CD4-positive, alpha-beta T cell (primary cell): ENCODE measurements around the gene SPTBN5. TPM values are rescaled to one million over a fixed set of nuclear protein-coding genes. Genes with fewer than 3 reads are reported as not detected.
A peak's percentile ranks its signal among the peaks of the same experiment; 100 is the strongest.

ENCODE experiments used
- ATAC-seq: fragments of 200-7000 bp; cut with Tn5 transposase; one replicate; pipeline ENCODE4 v1.10.0; 2022; ENCODE audit warnings: mild to moderate bottlenecking; ENCODE audit not compliant: poor library complexity
- CTCF ChIA-PET: fragments of 350-600 bp; sonication (Branson Sonifier 250); formaldehyde crosslinking; loops from one replicate; lab custom pipeline; 2021; ENCODE audit warnings: antibody characterized with exemption, inconsistent platforms; lab: Charles Lee
- POLR2A ChIA-PET: fragments of 350-600 bp; sonication (Branson Sonifier 250); formaldehyde crosslinking; loops from one replicate; lab custom pipeline; 2021; ENCODE audit warnings: antibody characterized with exemption, inconsistent platforms; lab: Charles Lee
- DNase-seq, 14 experiments: peaks; one replicate each; pipeline ENCODE4 v3.0.0-alpha.2; 2013 to 2020; ENCODE audit warnings: mixed read lengths in 2 of 14
- H3K27ac ChIP-seq, 2 donors: one replicate each; pipeline versions ENCODE4 v1.5.1 to v1.7.0; 2013; ENCODE audit warnings: low read length in 2 of 2, low read depth in 1 of 2, mild to moderate bottlenecking in 1 of 2
- H3K27me3 ChIP-seq, 2 experiments: 1 replicate in 1 of 2; 2 replicates in 1 of 2; pipeline versions ENCODE4 v1.6.1 to v1.7.0; 2013; ENCODE audit warnings: low read length in 2 of 2, control low read depth in 1 of 2, mild to moderate bottlenecking in 1 of 2, moderate library complexity in 1 of 2; ENCODE audit not compliant: insufficient read depth in 2 of 2, control insufficient read depth in 1 of 2
- H3K36me3 ChIP-seq: one replicate; pipeline ENCODE4 v1.6.1; 2013; ENCODE audit warnings: low read length, control low read depth; ENCODE audit not compliant: insufficient read depth
- H3K4me1 ChIP-seq: one replicate; pipeline ENCODE4 v1.6.1; 2013; ENCODE audit warnings: low read length, control low read depth; ENCODE audit not compliant: insufficient read depth
- H3K4me3 ChIP-seq: one replicate; pipeline ENCODE4 v1.5.1; 2013; ENCODE audit warnings: mild to moderate bottlenecking, low read length, moderate library complexity
- H3K9me3 ChIP-seq, 2 experiments: 1 replicate in 1 of 2; 2 replicates in 1 of 2; pipeline versions ENCODE4 v1.6.1 to v1.7.0; 2013; ENCODE audit warnings: low read length in 2 of 2, mild to moderate bottlenecking in 2 of 2, control low read depth in 1 of 2, moderate library complexity in 1 of 2; ENCODE audit not compliant: control insufficient read depth in 1 of 2, insufficient read depth in 1 of 2
- H3K27ac Mint-ChIP-seq: one replicate; pipeline ENCODE4 v1.8.0; 2020; ENCODE audit warnings: mixed read lengths
- H3K27me3 Mint-ChIP-seq: one replicate; pipeline ENCODE4 v1.8.0; 2021; ENCODE audit warnings: mixed read lengths
- H3K36me3 Mint-ChIP-seq: one replicate; pipeline ENCODE4 v1.8.0; 2021; ENCODE audit warnings: low read depth, mixed read lengths
- H3K4me1 Mint-ChIP-seq: one replicate; pipeline ENCODE4 v1.8.0; 2021; ENCODE audit warnings: low read depth, mixed read lengths
- H3K4me3 Mint-ChIP-seq: one replicate; pipeline ENCODE4 v1.8.0; 2020; ENCODE audit warnings: mild to moderate bottlenecking, mixed read lengths
- H3K9me3 Mint-ChIP-seq: one replicate; pipeline ENCODE4 v1.8.0; 2020; ENCODE audit warnings: mixed read lengths
- CTCF ChIP-seq: fragments of 200-600 bp; IDR thresholded peaks from one replicate; pipeline ENCODE4 v1.8.0; 2022; ENCODE audit warnings: antibody characterized with exemption, mild to moderate bottlenecking
- intact Hi-C, 2 experiments: fragments of 100-400 bp; cut with DNase I in 1 of 2; cut with micrococcal nuclease in 1 of 2; formaldehyde crosslinking; loops; one replicate each; pipeline versions ENCODE4 v1.15.1 to v1.9.0; 2023 to 2025; cut with DNase I, micrococcal nuclease
- total RNA-seq, 174 experiments: library from RNA in 2 of 174; stranded (reverse) in 2 of 174; gene quantifications; one replicate each; pipeline ENCODE4 v1.2.3 and lab custom pipeline; 2021 to 2026

Gene SPTBN5
- total RNA-seq, 2 experiments from 2014 or later, result 2.2 to 2.3 TPM

DNA sequence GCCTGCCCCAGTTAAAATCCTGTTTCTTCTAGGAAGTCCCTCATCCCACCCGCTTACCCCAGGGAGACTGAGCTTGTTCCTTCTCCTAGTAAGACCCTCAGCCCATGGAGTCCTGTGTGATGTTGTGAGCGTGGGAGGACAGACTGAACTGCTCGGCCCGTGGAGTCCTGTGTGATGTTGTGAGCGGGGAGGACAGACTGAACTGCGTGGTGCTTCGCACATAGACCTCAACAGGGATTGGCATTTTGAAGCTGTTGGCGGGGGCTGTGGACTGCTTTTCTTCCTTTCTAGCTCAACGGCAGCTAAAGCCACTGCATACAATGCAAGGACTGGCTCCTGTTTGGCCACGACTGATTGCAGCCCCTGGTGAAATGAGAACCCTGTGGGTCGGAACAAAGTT lies 1.6 kb upstream of the SPTBN5 start:
- H3K9me3 Mint-ChIP-seq, result no peaks in the 10 kb centered on the region
- Histone ChIP-seq H3K4me3 (no peak overlapping the region), H3K36me3 (peaks cover 9% of the 10 kb centered on the region), H3K27me3 (no peaks in the 10 kb centered on the region), H3K9me3 (no peaks in the 10 kb centered on the region), H3K27ac (peak overlapping the region; percentile 85 to 92), H3K4me1 (peaks cover 52% of the 10 kb centered on the region)
- H3K36me3 Mint-ChIP-seq, result peaks cover 32% of the 10 kb centered on the region
- peak overlapping the region; percentile 83 for H3K4me3 Mint-ChIP-seq
- ChIA-PET CTCF (interaction anchor here (0.7 to 2.7 kb wide), 5 partner anchors 8 to 122 kb away, joined by 3 to 39 read pairs (median 18); partner anchors contain the start of genes EHD4 and MAPKBP1), POLR2A (interaction anchor here (1.1 to 4.1 kb wide), 9 partner anchors 9 to 274 kb away, joined by 3 to 24 read pairs (median 8); partner anchors contain the start of genes EHD4, MAPKBP1 and MGA)
- H3K27me3 Mint-ChIP-seq, result no peaks in the 10 kb centered on the region
- TF ChIP-seq CTCF, result no peak
- peak overlapping the region; percentile 100 for H3K27ac Mint-ChIP-seq
- intact Hi-C loops, result loop anchor here (2.0 to 5.0 kb wide), 4 partner anchors 41 to 121 kb away; partner anchors contain the start of genes JMJD7 (in 1 of the 2) and MAPKBP1 (in 1 of the 2)
- ATAC-seq, result no peak
- H3K4me1 Mint-ChIP-seq, result peaks cover 58% of the 10 kb centered on the region
- peak in 1 of 14 experiments; percentile 25 for DNase-seq

- H3K36me3 Mint-ChIP-seq, result peaks cover 32% of the 10 kb centered on the region
- H3K9me3 Mint-ChIP-seq, result no peaks in the 10 kb centered on the region
- H3K27me3 Mint-ChIP-seq, result no peaks in the 10 kb centered on the region
- intact Hi-C loops, result loop anchor here (2.0 to 5.0 kb wide), 4 partner anchors 42 to 120 kb away; partner anchors contain the start of genes JMJD7 (in 1 of the 2) and MAPKBP1 (in 1 of the 2)
- Histone ChIP-seq H3K27me3 (no peaks in the 10 kb centered on the region), H3K9me3 (no peaks in the 10 kb centered on the region), H3K4me1 (peaks cover 52% of the 10 kb centered on the region), H3K4me3 (peak overlapping the region; percentile 36), H3K36me3 (peaks cover 5% of the 10 kb centered on the region), H3K27ac (peak overlapping the region; percentile 85 to 92)
- CTCF ChIA-PET, result interaction anchor here (0.7 to 2.7 kb wide), 9 partner anchors 9 to 235 kb away, joined by 3 to 39 read pairs (median 7); partner anchors contain the start of genes EHD4, MAPKBP1 and MGA
- ATAC-seq, result peak; percentile 93
- POLR2A ChIA-PET, result interaction anchor here (0.6 to 4.1 kb wide), 12 partner anchors 9 to 686 kb away, joined by 3 to 24 read pairs (median 6); partner anchors contain the start of genes EHD4, MAPKBP1 and MGA
- peak overlapping the region; percentile 100 for H3K27ac Mint-ChIP-seq
- peak; percentile 79 to 95 (median 90) for DNase-seq
- H3K4me1 Mint-ChIP-seq, result peaks cover 58% of the 10 kb centered on the region
- H3K4me3 Mint-ChIP-seq, result peak overlapping the region; percentile 83
- no peak for TF ChIP-seq CTCF
Measured at GRCh38 chr15:41894791-41895463, 1.1 kb upstream of the SPTBN5 start.

- H3K4me3 Mint-ChIP-seq, result peak overlapping the region; percentile 83
- CTCF ChIA-PET, result interaction anchor here (0.6 to 2.7 kb wide), 9 partner anchors 10 to 234 kb away, joined by 3 to 39 read pairs (median 7); partner anchors contain the start of genes EHD4, MAPKBP1 and MGA
- peak overlapping the region; percentile 100 for H3K27ac Mint-ChIP-seq
- ATAC-seq (no peak), DNase-seq (no peak)
- H3K4me1 Mint-ChIP-seq, result peaks cover 61% of the 10 kb centered on the region
- POLR2A ChIA-PET, result interaction anchor here (0.6 to 4.1 kb wide), 10 partner anchors 10 to 687 kb away, joined by 3 to 24 read pairs (median 8); partner anchors contain the start of genes EHD4 and MAPKBP1
- Histone ChIP-seq H3K4me1 (peaks cover 56% of the 10 kb centered on the region), H3K9me3 (no peaks in the 10 kb centered on the region), H3K4me3 (peak overlapping the region; percentile 36), H3K27me3 (no peaks in the 10 kb centered on the region), H3K27ac (peak overlapping the region; percentile 85 to 92), H3K36me3 (peaks cover 5% of the 10 kb centered on the region)
- H3K9me3 Mint-ChIP-seq, result no peaks in the 10 kb centered on the region
- H3K27me3 Mint-ChIP-seq, result no peaks in the 10 kb centered on the region
- TF ChIP-seq CTCF, result no peak
- intact Hi-C loops, result loop anchor here in 1 of 2 experiments (2.0 kb wide), 3 partner anchors 42 to 120 kb away; partner anchors contain the start of genes JMJD7 and MAPKBP1
- peaks cover 26% of the 10 kb centered on the region for H3K36me3 Mint-ChIP-seq
Measured at GRCh38 chr15:41894251-41894790, 468 bp upstream of the SPTBN5 start.
